A375 (cell line): Measurements from ENCODE around the gene EIF4B. TPM values are rescaled to one million over a fixed set of nuclear protein-coding genes. Genes with fewer than 3 reads are reported as not detected.

ENCODE experiments used
- small RNA-seq: library from RNA; depleted of rRNA; stranded (forward); fragments of <200 nt; gene quantifications from one replicate; pipeline ENCODE3, GENCODE V24; 2014
- total RNA-seq: library from RNA; depleted of rRNA; stranded (reverse); fragments of >200 nt; shearing (Covaris generic); gene quantifications from 2 replicates; pipeline ENCODE4 v1.2.3, GENCODE V29; 2014; rRNA removed

EIF4B gene
- total RNA-seq, result 878 and 984 TPM in 2 replicates

GRCh38 chr12:53005986-53006809, at the start of gene EIF4B:
Gene EIF4B (plus strand): TSS chr12:53006456. CDS start chr12:53006484, 28 bp downstream.

GRCh38 chr12:53049571-53050318, 43.5 kb downstream of the EIF4B start, which contains the start of gene TNS2:
Gene TNS2 (plus strand): TSS chr12:53050065. CDS start chr12:53050186, 121 bp downstream.

GRCh38 chr12:53079226-53080117, 73.2 kb downstream of the EIF4B start, which contains the start of gene SPRYD3:
Gene SPRYD3 (minus strand): TSS chr12:53079390. CDS start chr12:53079333, 57 bp downstream.

Small RNA genes lying within 50 kb of the gene (small RNA-seq; reads per million reads assigned to genes)
- not detected for gene MIR6757

Other genes starting within 250 kb of the EIF4B start
- 0.19 TPM in 1 of 2 replicates, not detected in the other for gene KRT76, start 229.1 kb upstream of the EIF4B start, total RNA-seq
- not detected in 2 replicates for gene KRT3, start 210.3 kb upstream of the EIF4B start, total RNA-seq
- not detected in 2 replicates for gene KRT4, start 192.3 kb upstream of the EIF4B start, total RNA-seq
- gene KRT79, start 172.1 kb upstream of the EIF4B start, total RNA-seq, result 0.34 and 0.41 TPM in 2 replicates
- not detected in 2 replicates for gene KRT78, start 157.5 kb upstream of the EIF4B start, total RNA-seq
- gene KRT8, start 101.4 kb upstream of the EIF4B start, total RNA-seq, result 32.2 and 33.6 TPM in 2 replicates
- gene KRT18, start 57.3 kb upstream of the EIF4B start, total RNA-seq, result 625 and 633 TPM in 2 replicates
- gene TNS2, start 43.6 kb downstream of the EIF4B start, total RNA-seq, result 31.3 and 35.0 TPM in 2 replicates
- gene SPRYD3, start 72.9 kb downstream of the EIF4B start, total RNA-seq, result 16.9 and 17.5 TPM in 2 replicates
- 321 and 347 TPM in 2 replicates for gene IGFBP6, start 91.2 kb downstream of the EIF4B start, total RNA-seq
- gene SOAT2, start 97.0 kb downstream of the EIF4B start, total RNA-seq, result 0.13 TPM in 1 of 2 replicates, not detected in the other
- 23.5 and 26.3 TPM in 2 replicates for gene ZNF740, start 174.3 kb downstream of the EIF4B start, total RNA-seq
- 18.5 and 19.8 TPM in 2 replicates for gene CSAD, start 174.5 kb downstream of the EIF4B start, total RNA-seq
- gene ITGB7, start 200.8 kb downstream of the EIF4B start, total RNA-seq, result 2.2 and 5.1 TPM in 2 replicates
- 31.3 and 36.8 TPM in 2 replicates for gene RARG, start 225.8 kb downstream of the EIF4B start, total RNA-seq